GM19193 (cell line): ENCODE measurements around the gene DNAJB9.
A peak's percentile ranks its signal among the peaks of the same experiment; 100 is the strongest.

ENCODE experiments used
- POLR2A ChIP-seq: IDR thresholded peaks from 4 replicates; pipeline ENCODE4 v1.6.1; 2011; ENCODE audit not compliant: insufficient read depth, insufficient read length; ENCODE audit errors: extremely low read depth

The DNAJB9 gene

DNA sequence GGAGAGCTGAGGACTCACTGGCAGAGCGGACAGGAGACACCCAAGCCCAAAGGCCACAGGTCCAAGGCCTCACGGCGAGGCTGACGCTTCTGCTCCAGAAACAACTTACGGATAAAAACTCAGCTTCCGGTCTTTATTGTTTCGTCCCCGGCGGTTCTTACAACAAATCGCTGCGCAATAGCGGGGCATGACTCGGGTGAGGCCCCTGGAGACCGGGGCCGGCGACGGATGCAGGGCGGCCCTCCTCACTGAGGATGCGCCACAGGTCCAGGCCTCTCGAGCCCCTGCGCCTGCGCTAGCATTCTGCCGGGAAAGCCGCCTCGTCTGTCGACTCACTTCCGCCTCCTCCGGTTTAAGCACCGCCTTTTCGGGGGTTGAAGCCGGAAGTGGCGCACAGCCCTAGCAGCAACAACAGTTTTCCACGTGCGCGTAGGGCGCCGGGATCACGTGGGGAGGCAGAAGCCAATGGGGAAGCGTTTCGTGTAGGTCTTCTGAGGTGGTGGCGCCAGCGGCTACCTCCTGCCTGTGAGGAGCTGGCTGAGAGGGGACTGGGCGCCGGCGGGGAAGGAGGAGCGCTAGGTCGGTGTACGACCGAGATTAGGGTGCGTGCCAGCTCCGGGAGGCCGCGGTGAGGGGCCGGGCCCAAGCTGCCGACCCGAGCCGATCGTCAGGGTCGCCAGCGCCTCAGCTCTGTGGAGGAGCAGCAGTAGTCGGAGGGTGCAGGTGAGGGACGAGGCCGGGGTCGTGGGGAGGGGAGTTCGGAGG, at the start of gene DNAJB9, which contains the start of gene THAP5:
TSS of gene DNAJB9 (plus strand) at position 494 of the 765 bp plus-strand sequence. CDS start 1,853 bp downstream, outside the sequence.
TSS of gene THAP5 (minus strand) at position 326 of the 765 bp plus-strand sequence. CDS start at position 189, 137 bp downstream.
- peak; percentile 95 for TF ChIP-seq POLR2A

DNA sequence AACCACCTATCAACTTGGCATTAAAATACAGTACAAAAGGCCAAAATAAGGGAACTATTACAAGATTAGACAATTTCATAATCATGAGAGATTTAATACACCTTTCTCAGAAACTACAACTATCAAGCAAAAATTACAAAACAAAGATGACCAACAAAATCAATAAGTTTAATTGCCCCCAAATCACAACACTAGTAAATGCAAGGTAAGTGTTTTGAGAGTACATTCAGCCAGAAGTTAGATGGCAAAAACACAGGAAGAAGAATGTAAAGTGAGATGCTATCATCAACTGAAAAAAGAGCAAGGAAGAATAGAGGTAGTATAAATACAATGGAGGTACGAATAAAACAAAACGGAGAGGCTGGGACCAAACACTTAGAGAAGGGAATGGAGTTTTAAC, 46.9 kb upstream of the DNAJB9 start:
- TF ChIP-seq POLR2A = no peak

DNA sequence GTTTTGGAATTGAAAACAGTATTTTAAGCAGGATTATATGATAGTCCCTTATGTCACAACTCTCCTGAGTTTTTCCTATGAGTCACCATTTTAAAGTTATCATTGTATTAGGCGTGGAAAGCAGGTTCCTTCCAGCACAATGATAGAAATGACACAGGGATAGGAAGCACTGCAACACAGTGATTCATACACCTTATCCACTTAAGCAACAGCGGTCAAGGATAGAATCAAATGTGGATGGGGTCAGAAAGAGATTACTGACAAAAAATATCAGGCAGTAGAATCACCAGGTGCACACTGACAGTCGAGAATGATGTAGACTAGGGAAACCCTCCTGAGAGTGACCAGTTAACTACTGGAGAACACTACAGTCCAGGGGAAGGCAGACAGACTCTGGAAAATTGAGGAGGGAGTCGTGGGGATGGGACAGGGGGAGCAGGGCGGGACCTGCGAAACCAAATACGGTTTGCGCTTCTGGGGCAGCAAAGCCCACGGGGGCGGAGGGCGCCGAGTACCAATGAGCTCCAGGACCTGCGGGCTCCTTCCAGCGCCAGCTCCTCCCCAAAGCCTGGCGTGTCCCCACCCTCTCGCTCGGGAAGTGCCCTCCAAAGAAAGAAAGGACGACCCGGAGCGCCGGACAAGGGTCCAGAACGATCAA, 44.2 kb upstream of the DNAJB9 start:
- TF ChIP-seq POLR2A = no peak

DNA sequence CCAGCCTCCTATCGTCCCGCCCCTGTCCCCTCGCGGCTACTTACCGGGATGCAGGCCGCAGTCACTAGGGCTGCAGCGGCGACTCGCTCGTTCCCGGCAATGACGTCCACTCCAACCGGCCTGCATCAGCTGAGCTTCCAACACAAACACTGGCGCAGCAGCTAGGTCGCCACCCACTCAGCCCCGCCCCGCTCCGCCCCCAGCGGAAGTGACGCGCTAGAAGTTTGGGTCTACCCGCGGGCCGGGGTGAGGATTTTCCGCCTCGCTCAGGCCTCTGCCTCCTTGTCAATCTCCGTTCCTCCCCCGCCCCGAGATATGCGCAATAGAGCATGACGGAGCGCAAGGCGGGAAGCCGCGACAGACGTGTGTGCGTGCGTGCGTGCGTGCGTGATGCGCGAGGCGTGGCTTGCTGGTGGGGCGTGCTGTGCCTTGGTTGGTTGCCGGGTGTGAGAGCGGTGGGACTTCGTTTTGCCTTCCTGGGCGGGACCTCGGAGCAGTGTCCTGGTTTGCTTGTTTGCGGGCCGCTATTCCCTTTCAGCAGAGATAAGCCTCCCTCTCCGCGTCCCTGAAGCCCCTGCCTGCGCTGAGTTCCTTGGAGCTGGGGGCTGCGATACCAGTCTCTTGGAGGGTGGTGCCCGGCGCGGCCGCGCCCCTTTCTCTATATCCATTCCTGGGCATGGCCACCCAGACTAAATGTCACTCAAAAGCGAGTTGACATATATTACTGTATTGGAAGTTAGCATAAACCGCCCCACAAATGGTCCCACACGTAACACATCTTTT, 43.5 kb upstream of the DNAJB9 start, which contains the start of gene PNPLA8:
TSS of gene PNPLA8 (minus strand) at position 151 of the 783 bp plus-strand sequence. CDS start 10,644 bp downstream, outside the sequence.
- TF ChIP-seq POLR2A = peak; percentile 91

- no peak for TF ChIP-seq POLR2A
Observed at GRCh38 chr7:108526768-108527017, 43.0 kb upstream of the DNAJB9 start.

DNA sequence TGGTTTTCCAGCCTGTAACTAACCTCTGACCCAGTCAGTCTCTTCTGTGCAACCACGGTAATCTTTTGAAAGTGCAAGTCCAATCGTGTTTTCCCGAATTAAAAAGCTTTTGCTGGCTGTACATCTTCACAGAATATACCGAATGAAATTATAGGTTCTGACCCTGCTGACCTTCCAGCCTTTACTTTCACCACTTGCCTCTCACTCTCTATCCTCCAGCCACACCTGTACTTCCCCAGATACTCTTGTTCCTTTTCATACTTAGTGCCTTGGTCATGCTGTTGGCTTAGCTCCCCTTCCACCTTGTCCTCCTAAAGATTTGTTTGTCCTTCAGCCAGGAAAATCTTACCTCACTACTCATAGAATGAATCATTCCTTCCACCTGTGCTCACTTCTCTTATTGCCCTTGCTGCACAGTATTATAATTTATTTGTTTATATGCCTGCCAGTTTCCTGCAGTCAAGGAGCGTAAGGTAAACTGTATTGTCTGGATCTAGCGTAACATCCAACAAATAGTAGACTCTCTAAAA, 41.4 kb upstream of the DNAJB9 start:
- TF ChIP-seq POLR2A = no peak

GRCh38 chr7:108529341-108529740, 40.3 kb upstream of the DNAJB9 start:
- no peak for TF ChIP-seq POLR2A

DNA sequence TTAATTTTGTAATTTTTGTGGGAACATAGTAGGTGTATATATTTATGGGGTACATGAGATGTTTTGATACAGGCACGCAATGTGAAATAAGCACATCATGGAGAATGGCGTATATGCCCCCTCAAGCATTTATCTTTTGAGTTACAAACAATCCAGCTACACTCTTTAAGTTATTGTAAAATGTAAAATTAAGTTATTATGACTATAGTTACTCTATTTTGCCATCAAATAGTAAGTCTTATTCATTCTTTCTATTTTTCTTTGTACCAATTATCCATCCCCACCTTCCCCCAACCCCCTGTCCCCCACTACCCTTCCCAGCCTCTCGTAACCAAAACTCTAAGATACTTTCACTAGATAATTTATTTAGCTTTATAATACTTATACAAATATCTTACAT, 36.0 kb upstream of the DNAJB9 start:
- TF ChIP-seq POLR2A = no peak

GRCh38 chr7:108535257-108535656, 34.4 kb upstream of the DNAJB9 start:
- no peak for TF ChIP-seq POLR2A

GRCh38 chr7:108535744-108536143, 33.9 kb upstream of the DNAJB9 start:
- TF ChIP-seq POLR2A = no peak

DNA sequence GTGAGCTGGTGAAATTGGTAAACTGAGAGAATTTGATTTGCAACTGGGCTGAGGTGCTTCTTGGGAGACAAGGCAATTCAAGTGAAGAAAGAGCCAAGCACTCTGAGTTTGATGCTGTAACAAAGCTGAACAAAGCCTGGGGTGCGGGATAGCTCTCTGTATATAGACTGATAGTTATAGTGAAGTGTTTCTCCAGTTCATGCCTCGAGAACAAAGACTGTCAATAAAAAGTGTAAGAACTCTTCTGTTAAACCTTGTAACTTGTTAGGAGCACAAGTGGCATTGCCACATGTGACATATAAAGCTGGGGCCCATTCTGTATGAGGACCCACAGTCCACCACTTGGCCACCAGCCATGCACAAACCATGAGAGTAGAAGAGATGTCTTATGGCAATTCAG, 32.4 kb upstream of the DNAJB9 start:
- no peak for TF ChIP-seq POLR2A

DNA sequence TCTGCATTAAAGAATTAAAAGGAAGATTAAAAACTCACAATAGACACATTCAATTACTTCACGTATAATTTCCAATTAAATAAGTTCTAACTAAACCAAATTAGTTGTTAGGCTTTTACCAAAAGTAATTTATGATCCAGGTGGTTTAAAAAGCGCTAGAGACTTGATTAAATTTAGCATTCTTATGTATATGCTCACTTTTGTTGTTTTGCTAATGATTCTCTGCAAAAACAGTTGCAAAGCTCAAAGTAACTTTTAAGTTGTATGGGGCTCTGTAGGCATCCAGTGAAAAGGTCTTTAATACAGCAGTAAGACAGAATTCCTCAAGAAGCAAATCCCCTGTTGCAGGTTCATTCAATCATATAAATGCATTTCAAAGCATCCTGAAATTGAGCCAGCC, 28.2 kb upstream of the DNAJB9 start:
- TF ChIP-seq POLR2A = no peak

DNA sequence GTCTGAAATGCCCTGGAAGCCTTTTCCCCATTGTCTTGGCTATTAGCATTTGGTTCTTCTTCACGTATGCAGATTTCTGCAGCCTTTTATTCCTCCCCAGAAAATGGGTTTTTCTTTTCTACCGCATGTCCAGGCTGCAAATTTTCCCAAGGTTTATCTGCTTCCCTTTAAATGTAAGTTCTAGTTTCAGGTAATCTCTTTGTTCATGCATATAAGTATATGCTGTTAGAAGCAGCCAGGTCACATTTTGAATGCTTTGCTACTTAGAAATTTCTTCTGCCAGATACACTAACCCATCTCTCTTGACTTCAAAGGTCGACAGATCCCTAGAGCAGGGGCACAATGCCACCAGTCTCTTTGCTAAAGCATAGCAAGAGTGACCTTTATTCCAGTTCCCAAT, 12.5 kb upstream of the DNAJB9 start:
- TF ChIP-seq POLR2A = no peak

GRCh38 chr7:108557617-108558016, 12.1 kb upstream of the DNAJB9 start:
- no peak for TF ChIP-seq POLR2A

- TF ChIP-seq POLR2A = no peak
Observed at GRCh38 chr7:108559253-108559652, 10.4 kb upstream of the DNAJB9 start.
